HepG2 (cell line): Measurements from ENCODE around the gene FHL3. TPM values are rescaled to one million over a fixed set of nuclear protein-coding genes. Genes with fewer than 3 reads are reported as not detected.

Experiments used
- CBX5 ChIP-seq: sonication (generic); formaldehyde crosslinking; IDR thresholded peaks from 2 replicates; pipeline ENCODE4 v1.4.0; 2020; ENCODE audit warnings: missing genetic modification reagents, borderline replicate concordance
- CENPBD1 ChIP-seq: sonication (generic); formaldehyde crosslinking; IDR thresholded peaks from 2 replicates; pipeline ENCODE4 v1.8.0; 2022; ENCODE audit warnings: missing genetic modification reagents, low read depth, mild to moderate bottlenecking, borderline replicate concordance
- DMAP1 ChIP-seq: IDR thresholded peaks from 2 replicates; pipeline ENCODE4 v1.6.1; 2016
- DRAP1 ChIP-seq: IDR thresholded peaks from 2 replicates; pipeline ENCODE4 v1.6.1; 2016; ENCODE audit warnings: missing genetic modification reagents, missing compliant biosample characterization
- NFATC3 ChIP-seq: sonication (generic); formaldehyde crosslinking; IDR thresholded peaks from 2 replicates; pipeline ENCODE4 v1.5.1; 2020; ENCODE audit warnings: mild to moderate bottlenecking, missing genetic modification reagents
- PCBP1 ChIP-seq: fragments of 200-400 bp; formaldehyde crosslinking; IDR thresholded peaks from 2 replicates; pipeline ENCODE4 v1.6.1; 2017; ENCODE audit warnings: mild to moderate bottlenecking, low read depth, low read length, borderline replicate concordance
- POLR2AphosphoS5 ChIP-seq: IDR thresholded peaks from 2 replicates; pipeline ENCODE4 v1.6.1; 2012; ENCODE audit warnings: low read depth, low read length
- RARG ChIP-seq: sonication (generic); formaldehyde crosslinking; IDR thresholded peaks from 2 replicates; pipeline ENCODE4 v1.4.0; 2020; ENCODE audit warnings: low read depth, mild to moderate bottlenecking, missing genetic modification reagents
- SOX6 ChIP-seq, 2 experiments: fragments of 450-650 bp in 1 of 2; sonication (generic) in 1 of 2; formaldehyde crosslinking in 1 of 2; IDR thresholded peaks; 2 replicates each; pipeline versions ENCODE4 v1.4.0 to v1.6.1; 2017 to 2020; ENCODE audit warnings: antibody characterized with exemption in 1 of 2, mild to moderate bottlenecking in 1 of 2, missing genetic modification reagents in 1 of 2
- ZBTB1 ChIP-seq: sonication (generic); formaldehyde crosslinking; IDR thresholded peaks from 2 replicates; pipeline ENCODE4 v1.4.0; 2020; ENCODE audit warnings: missing genetic modification reagents, borderline replicate concordance
- ZBTB43 ChIP-seq: sonication (generic); formaldehyde crosslinking; conservative IDR thresholded peaks from 2 replicates; pipeline ENCODE4 v1.4.0; 2020; ENCODE audit warnings: missing genetic modification reagents
- ZNF160 ChIP-seq: sonication (generic); formaldehyde crosslinking; IDR thresholded peaks from 2 replicates; pipeline ENCODE4 v1.8.0; 2022; ENCODE audit warnings: mild to moderate bottlenecking, inconsistent platforms, missing genetic modification reagents
- ZNF557 ChIP-seq: sonication (generic); formaldehyde crosslinking; IDR thresholded peaks from 2 replicates; pipeline ENCODE4 v1.4.0; 2020; ENCODE audit warnings: missing genetic modification reagents
- ZNF563 ChIP-seq: sonication (generic); formaldehyde crosslinking; IDR thresholded peaks from 2 replicates; pipeline ENCODE4 v1.8.0; 2022; ENCODE audit warnings: mild to moderate bottlenecking, moderate library complexity, missing genetic modification reagents
- polyA plus RNA-seq, 8 experiments: library from polyadenylated mRNA; depleted of rRNA in 3 of 8; stranded (reverse) in 7 of 8; unstranded in 1 of 8; fragments of >200 nt; fragmentation: Illumina TruSeq in 4 of 8; extraction: Trizol in 4 of 8; gene quantifications; 2 replicates each; pipeline versions ENCODE4 v1.2.1 to v1.2.3, GENCODE V29; 2011 to 2016; ENCODE audit warnings: low read depth in 4 of 8, missing spikeins in 1 of 8, mixed read lengths in 1 of 8; ENCODE audit not compliant: insufficient read depth in 1 of 8
- total RNA-seq, 5 experiments: library from RNA; depleted of rRNA; stranded (reverse); fragments of >200 nt; fragmentation: Illumina TruSeq; extraction: Trizol; gene quantifications; 2 replicates each; pipeline ENCODE4 v1.2.3, GENCODE V29; 2016; ENCODE audit warnings: low read depth in 1 of 5
- TF ChIP-seq, protein P1 (sequence below): sonication (generic); formaldehyde crosslinking; IDR thresholded peaks from 2 replicates; pipeline ENCODE4 v1.8.1; 2023; ENCODE audit warnings: mild to moderate bottlenecking, missing genetic modification reagents
- TF ChIP-seq, protein P2 (sequence below): sonication (generic); formaldehyde crosslinking; IDR thresholded peaks from 2 replicates; pipeline ENCODE4 v1.4.0; 2020; ENCODE audit warnings: mild to moderate bottlenecking, missing genetic modification reagents

Gene FHL3
- total and polyA plus RNA-seq, 2 of the 13 experiments (the other 11 are each of a cell fraction or from before 2014, with no cell fraction given): 2.8 to 6.6 TPM

DNA sequence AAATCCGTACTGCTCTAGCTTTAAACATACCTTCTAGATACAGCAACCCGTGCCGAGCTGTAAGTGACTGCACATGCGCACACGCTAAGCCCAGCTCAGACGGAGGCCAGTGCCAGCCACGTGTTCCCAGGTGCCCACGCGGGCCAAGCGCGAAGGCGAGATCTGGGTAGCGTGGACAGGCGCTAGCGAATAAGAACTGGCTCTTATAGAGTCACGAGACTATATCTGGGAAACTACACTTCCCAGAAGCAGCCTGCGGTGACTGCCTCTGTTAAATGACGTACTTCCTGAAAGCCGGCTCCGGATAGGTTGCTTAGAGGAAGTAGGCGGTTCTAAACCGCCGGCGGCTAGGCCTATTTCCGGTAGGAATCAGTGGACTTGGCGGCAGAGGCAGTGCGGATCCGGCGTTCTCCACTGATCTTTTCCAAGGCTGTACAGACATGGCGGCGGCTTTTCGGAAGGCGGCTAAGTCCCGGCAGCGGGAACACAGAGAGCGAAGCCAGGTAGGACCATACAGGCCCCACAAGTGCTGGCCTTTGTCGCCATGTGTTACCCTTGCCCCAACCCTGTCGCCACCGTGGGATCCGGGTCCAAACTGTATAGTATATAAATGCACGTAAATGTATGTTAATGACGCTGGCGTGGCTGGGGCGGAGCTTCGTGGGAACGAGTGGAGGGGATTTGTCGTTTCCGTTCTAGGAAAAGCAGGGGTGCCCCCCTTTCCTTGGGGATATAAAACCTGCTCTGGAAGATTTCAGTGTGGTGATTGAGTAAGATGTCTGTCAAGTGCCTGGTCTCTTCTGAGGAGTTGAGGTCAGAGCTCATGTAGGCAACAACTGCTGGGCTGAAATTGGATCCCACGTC lies 7.3 kb upstream of the FHL3 start, which contains the start of gene UTP11 (continued):
- TF ChIP-seq PCBP1 (no peak), DMAP1 (CRISPR knock-in tag) (peak; percentile 88), ZBTB43 (CRISPR knock-in tag) (peak; percentile 85), CENPBD1 (no peak; the same call in 1 of the 2 replicates), CBX5 (CRISPR knock-in tag) (peak; percentile 94), ZNF557 (CRISPR knock-in tag) (0 out of 2 replicates have a peak, but pooled peaks have one; percentile 59), SOX6 (IDR thresholded peaks at IDR 0.05) (no peak), SOX6 (CRISPR knock-in tag; IDR thresholded peaks at IDR 0.05) (peak; percentile 10; the same call in 1 of the 2 replicates), NFATC3 (CRISPR knock-in tag) (peak; percentile 86; the same call in 1 of the 2 replicates), ZBTB1 (CRISPR knock-in tag) (0 out of 2 replicates have a peak, but pooled peaks have one; percentile 56), POLR2AphosphoS5 (peak; percentile 91), ZNF563 (CRISPR knock-in tag) (peak; percentile 94), RARG (CRISPR knock-in tag) (no peak), ZNF160 (CRISPR knock-in tag) (peak; percentile 78; the same call in 1 of the 2 replicates), DRAP1 (peak; percentile 39)
- TF ChIP-seq, protein P1, sequence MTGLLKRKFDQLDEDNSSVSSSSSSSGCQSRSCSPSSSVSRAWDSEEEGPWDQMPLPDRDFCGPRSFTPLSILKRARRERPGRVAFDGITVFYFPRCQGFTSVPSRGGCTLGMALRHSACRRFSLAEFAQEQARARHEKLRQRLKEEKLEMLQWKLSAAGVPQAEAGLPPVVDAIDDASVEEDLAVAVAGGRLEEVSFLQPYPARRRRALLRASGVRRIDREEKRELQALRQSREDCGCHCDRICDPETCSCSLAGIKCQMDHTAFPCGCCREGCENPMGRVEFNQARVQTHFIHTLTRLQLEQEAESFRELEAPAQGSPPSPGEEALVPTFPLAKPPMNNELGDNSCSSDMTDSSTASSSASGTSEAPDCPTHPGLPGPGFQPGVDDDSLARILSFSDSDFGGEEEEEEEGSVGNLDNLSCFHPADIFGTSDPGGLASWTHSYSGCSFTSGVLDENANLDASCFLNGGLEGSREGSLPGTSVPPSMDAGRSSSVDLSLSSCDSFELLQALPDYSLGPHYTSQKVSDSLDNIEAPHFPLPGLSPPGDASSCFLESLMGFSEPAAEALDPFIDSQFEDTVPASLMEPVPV (CRISPR knock-in tag): peak; percentile 89
- TF ChIP-seq, protein P2, sequence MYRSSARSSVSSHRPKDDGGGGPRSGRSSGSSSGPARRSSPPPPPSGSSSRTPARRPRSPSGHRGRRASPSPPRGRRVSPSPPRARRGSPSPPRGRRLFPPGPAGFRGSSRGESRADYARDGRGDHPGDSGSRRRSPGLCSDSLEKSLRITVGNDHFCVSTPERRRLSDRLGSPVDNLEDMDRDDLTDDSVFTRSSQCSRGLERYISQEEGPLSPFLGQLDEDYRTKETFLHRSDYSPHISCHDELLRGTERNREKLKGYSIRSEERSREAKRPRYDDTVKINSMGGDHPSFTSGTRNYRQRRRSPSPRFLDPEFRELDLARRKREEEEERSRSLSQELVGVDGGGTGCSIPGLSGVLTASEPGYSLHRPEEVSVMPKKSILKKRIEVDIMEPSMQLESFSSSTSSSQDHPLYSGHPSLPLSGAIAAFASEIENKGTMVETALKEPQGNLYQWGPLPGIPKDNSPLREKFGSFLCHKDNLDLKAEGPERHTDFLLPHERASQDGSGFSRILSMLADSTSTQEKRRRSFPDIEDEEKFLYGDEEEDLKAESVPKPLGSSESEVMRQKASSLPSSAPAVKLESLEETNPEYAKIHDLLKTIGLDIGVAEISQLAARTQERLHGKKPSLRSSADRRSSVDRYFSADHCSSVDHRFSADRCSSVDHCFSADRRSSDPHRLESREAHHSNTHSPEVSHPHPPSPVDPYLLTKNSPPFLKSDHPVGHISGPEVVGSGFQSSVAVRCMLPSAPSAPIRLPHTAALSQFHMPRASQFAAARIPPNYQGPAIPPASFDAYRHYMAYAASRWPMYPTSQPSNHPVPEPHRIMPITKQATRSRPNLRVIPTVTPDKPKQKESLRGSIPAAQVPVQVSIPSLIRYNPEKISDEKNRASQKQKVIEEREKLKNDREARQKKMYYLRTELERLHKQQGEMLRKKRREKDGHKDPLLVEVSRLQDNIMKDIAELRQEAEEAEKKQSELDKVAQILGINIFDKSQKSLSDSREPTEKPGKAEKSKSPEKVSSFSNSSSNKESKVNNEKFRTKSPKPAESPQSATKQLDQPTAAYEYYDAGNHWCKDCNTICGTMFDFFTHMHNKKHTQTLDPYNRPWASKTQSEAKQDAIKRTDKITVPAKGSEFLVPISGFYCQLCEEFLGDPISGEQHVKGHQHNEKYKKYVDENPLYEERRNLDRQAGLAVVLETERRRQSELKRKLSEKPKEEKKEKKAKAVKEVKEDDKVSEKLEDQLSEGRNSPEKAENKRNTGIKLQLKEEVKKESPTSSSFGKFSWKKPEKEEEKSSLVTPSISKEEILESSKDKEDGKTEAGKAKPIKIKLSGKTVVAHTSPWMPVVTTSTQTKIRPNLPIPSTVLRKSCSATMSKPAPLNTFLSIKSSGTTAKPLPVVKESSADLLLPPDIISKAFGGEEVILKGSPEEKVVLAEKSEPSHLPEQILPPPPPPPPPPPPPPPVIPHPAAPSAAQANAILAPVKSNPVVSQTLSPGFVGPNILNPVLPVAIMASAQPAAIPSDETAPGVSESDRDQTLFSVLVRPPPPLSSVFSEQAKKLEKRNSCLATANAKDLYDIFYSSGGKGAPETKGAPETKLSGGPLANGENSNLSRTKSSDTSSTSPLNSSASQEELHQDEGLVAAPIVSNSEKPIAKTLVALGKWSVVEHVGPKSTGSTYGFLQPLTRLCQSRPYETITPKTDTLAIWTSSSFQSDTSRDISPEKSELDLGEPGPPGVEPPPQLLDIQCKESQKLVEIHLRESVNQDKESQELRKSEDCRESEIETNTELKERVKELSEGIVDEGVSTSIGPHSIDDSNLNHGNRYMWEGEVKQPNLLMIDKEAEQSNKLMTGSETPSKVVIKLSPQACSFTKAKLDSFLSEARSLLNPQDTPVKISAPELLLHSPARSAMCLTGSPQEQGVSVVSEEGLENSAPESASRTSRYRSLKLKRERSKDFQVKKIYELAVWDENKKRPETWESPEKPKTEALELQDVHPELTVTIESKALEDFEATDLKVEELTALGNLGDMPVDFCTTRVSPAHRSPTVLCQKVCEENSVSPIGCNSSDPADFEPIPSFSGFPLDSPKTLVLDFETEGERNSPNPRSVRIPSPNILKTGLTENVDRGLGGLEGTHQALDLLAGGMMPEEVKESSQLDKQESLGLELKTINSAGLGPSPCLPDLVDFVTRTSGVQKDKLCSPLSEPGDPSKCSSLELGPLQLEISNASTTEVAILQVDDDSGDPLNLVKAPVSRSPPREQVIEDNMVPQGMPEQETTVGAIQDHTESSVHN (CRISPR knock-in tag): peak; percentile 93
